Measurements from ENCODE around the gene LRCH4. TPM values are rescaled to one million over a fixed set of nuclear protein-coding genes. Genes with fewer than 3 reads are reported as not detected.
A peak's percentile ranks its signal among the peaks of the same experiment; 100 is the strongest.
"Not testable (repeated sequence)": the region's sequence is repeated elsewhere in the genome, so short reads cannot be mapped to it uniquely, and the experiment has no call there.

The LRCH4 gene
- total and polyA plus RNA-seq, 3 donors from 2014 or later, result 159 to 378 (median 314) TPM

DNA sequence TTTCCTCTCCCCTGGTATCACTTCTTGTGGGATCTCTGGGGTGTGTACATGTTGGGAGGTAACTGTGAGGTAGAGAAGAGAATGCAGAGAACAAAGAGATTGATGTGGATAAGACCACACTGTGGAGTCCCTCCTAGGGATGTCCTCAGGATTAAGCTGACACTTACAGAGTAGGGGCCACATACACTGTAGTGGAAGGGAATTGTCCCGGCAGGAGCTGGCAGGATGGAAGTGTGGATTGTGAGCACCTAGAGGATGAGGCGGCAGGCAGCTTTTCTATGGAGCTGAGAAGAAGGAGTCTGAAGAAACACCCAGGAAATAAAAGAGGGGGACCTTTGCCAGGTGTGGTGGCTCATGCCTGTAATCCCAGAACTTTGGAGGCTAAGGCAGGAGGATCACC, 33.4 kb downstream of the LRCH4 start:
- no peak overlapping the region for H3K27ac ChIP-seq
- no peak for DNase-seq
- H3K4me3 ChIP-seq, result no peak overlapping the region
- 98 to 100% methylated on average over 2 of the region's 2 CpGs for WGBS, 2 donors
- TF ChIP-seq, protein P1, sequence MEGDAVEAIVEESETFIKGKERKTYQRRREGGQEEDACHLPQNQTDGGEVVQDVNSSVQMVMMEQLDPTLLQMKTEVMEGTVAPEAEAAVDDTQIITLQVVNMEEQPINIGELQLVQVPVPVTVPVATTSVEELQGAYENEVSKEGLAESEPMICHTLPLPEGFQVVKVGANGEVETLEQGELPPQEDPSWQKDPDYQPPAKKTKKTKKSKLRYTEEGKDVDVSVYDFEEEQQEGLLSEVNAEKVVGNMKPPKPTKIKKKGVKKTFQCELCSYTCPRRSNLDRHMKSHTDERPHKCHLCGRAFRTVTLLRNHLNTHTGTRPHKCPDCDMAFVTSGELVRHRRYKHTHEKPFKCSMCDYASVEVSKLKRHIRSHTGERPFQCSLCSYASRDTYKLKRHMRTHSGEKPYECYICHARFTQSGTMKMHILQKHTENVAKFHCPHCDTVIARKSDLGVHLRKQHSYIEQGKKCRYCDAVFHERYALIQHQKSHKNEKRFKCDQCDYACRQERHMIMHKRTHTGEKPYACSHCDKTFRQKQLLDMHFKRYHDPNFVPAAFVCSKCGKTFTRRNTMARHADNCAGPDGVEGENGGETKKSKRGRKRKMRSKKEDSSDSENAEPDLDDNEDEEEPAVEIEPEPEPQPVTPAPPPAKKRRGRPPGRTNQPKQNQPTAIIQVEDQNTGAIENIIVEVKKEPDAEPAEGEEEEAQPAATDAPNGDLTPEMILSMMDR (IDR thresholded peaks at IDR 0.05), result no peak
- no peak for TF ChIP-seq POLR2A (IDR thresholded peaks at IDR 0.05)
- no peaks in the 10 kb centered on the region for H3K9me3 ChIP-seq
- H3K27me3 ChIP-seq, result no peaks in the 10 kb centered on the region
- peaks cover 15% of the 10 kb centered on the region for H3K4me1 ChIP-seq
- no peaks in the 10 kb centered on the region for H3K36me3 ChIP-seq (ENCODE audit: low read depth, missing control alignments)
- intact Hi-C loops (cut with DNase I; ENCODE audit: low total_unique reads), result no loop called here

DNA sequence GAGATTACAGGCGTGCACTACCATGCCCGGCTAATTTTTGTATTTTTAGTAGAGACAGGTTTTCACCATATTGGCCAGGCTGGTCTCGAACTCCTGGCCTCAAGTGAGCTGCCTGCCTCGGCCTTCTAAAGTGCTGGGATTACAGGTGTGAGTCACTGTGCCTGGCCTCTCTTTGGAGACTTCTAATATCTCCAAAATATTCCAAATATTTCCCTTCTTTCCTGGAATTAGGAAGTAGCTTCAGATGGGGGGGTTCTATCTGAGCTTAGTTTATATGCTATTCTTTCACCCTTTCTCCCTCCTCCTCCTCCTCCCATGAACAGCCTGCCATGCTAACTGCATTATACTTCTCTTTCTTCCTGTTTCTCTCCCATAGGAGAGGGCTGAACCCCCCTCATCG, 37.5 kb downstream of the LRCH4 start:
- DNase-seq; H3K9me3 ChIP-seq; intact Hi-C loops (cut with DNase I; ENCODE audit: low total_unique reads); H3K36me3 ChIP-seq (ENCODE audit: low read depth, missing control alignments); H3K27me3 ChIP-seq; H3K4me3 ChIP-seq: not testable (repeated sequence)
- WGBS, 2 donors, result 75 to 76% methylated on average over 4 to 5 of the region's 5 CpGs
- H3K4me1 ChIP-seq, result peaks cover 54% of the 10 kb centered on the region
- H3K27ac ChIP-seq, result peak overlapping the region; percentile 90 to 92

DNA sequence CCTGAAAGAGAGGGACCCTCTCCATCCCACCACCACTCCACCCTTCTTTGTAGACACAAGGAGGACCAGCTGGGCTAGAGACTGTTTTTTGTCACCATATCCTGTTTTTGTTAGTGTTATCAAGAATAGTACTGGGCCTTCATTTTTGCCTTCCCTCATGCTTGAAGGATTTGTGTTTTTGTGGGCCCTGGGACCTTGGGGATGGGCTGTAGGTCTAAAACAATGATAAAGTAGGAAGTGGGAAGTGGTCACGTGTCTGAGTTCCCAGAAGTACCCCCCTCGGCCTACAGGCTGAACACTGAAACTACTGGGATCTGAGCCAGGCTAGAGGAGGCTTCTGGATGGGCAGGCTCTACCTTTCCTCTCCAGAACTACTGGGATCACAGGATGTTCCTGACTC, 38.1 kb downstream of the LRCH4 start:
- Histone ChIP-seq H3K4me3 (no peak overlapping the region), H3K4me1 (peaks cover 54% of the 10 kb centered on the region), H3K36me3 (ENCODE audit: low read depth, missing control alignments) (no peaks in the 10 kb centered on the region), H3K27ac (peak overlapping the region; percentile 90 to 92), H3K9me3 (no peaks in the 10 kb centered on the region), H3K27me3 (no peaks in the 10 kb centered on the region)
- DNase-seq, result peak; percentile 52
- TF ChIP-seq POLR2A (IDR thresholded peaks at IDR 0.05), result no peak
- TF ChIP-seq, protein P1 (IDR thresholded peaks at IDR 0.05), result no peak
- WGBS, 2 donors, result 15 to 39% methylated on average over 2 of the region's 2 CpGs
- intact Hi-C loops (cut with DNase I; ENCODE audit: low total_unique reads), result no loop called here

DNA sequence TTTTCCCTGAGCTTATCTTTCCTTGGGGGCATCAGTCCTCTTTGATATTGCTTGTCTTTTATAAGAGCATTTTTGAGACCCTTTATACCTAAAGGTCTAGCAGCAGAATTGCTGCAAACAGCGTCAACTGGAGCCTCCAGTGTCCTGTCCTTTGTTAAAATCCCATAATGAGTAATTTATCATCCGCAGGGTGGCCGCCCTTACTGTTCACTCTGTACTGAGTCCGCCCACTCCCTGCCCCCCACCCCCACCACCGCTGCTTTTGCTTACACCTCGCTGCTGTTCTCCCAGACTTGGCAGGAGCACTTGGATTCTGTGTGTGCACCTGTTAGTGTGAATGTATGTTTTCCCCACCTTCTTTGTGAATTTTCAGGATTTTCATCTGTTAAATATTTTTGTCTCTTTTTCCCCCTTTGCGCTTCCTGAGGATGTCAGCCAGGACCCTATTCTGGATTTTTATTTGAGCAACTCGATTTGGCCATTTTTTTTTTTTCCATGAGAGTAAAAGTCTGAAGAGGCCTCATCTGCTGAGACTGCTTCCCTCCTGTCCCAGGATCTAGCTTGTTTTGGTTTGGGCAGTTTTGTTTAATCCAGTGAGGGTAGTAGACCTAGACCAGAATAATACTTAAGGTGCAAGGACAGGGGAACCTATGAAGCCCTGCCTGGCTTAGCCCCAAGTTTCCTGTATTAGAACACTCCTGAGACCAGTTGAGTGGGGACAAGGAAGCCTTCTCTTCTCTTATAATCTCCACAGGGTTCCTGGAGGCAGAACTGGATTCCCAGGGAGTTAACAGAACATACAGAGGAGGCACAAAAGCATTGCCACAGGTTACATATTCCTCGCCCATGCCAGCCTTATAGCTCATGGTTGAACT, 38.8 kb downstream of the LRCH4 start:
- no peak for DNase-seq
- intact Hi-C loops (cut with DNase I; ENCODE audit: low total_unique reads), result loop anchor here (1.0 kb wide), 1 partner anchor 35 kb away; no protein-coding TSS in a partner anchor
- TF ChIP-seq POLR2A (IDR thresholded peaks at IDR 0.05), result no peak
- TF ChIP-seq, protein P1 (IDR thresholded peaks at IDR 0.05), result no peak
- Histone ChIP-seq H3K9me3 (no peaks in the 10 kb centered on the region), H3K4me3 (no peak overlapping the region), H3K27me3 (no peaks in the 10 kb centered on the region), H3K27ac (peak overlapping the region; percentile 90 to 92), H3K4me1 (peaks cover 54% of the 10 kb centered on the region), H3K36me3 (ENCODE audit: low read depth, missing control alignments) (no peaks in the 10 kb centered on the region)
- WGBS, 2 donors, result 37 to 48% methylated on average over 9 of the region's 9 CpGs

DNA sequence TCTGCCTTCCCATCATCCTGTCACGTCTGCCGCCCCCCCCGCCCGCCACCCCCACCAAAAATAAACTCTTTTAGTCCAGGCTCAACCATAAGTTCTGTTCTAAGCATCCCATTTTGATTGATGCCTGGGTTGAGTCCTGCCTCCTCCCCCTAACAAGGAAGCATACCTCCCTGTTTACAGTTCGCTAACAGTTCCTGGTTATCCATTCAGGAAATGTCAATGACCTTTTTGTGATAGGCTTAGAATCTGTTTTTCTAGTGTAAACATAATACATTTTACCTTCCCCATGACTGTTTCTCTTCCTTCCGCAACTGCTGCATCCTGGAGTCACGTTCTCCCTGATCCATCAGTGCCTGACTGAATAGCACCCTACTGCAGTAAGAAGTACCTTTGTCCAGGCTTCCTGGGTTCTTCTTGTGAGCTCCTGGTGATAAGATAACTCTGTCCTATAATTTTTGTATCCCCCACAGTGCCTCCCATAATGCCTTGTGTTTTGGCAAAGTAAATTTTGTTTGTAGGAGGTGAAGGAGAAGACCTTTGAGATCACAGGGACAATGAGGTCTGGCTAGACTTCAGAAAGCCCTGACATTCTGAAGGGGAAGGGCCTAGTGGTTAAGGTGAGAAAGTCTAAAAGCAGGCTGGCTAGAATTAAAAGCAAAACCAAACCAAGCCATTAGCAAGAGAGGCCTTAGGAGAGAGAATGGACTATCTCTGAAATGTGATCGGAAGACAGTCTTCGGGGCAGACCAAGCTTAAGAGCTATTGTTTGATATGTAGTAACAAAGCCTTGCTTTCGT, 39.6 kb downstream of the LRCH4 start:
- WGBS, 2 donors, result 33 to 39% methylated on average over 10 of the region's 10 CpGs
- TF ChIP-seq, protein P1 (IDR thresholded peaks at IDR 0.05), result peak in 1 of 3 experiments; percentile 4
- no peak for TF ChIP-seq POLR2A (IDR thresholded peaks at IDR 0.05)

More for the DNA sequence above, 39.6 kb downstream of the LRCH4 start:
- peak overlapping the region; percentile 90 to 92 for H3K27ac ChIP-seq
- H3K27me3 ChIP-seq, result no peaks in the 10 kb centered on the region
- no peak overlapping the region for H3K4me3 ChIP-seq
- intact Hi-C loops (cut with DNase I; ENCODE audit: low total_unique reads), result loop anchor here (1.0 kb wide), 1 partner anchor 36 kb away; no protein-coding TSS in a partner anchor
- no peaks in the 10 kb centered on the region for H3K9me3 ChIP-seq
- no peak for DNase-seq
- peaks cover 54% of the 10 kb centered on the region for H3K4me1 ChIP-seq
- no peaks in the 10 kb centered on the region for H3K36me3 ChIP-seq (ENCODE audit: low read depth, missing control alignments)

Measured in testis (tissue), 3 donors.